Thyroid gland (tissue), 4 donors: ENCODE measurements around the gene CSH1. TPM values are rescaled to one million over a fixed set of nuclear protein-coding genes. Genes with fewer than 3 reads are reported as not detected.
A peak's percentile ranks its signal among the peaks of the same experiment; 100 is the strongest.
"Not testable (repeated sequence)": the region's sequence is repeated elsewhere in the genome, so short reads cannot be mapped to it uniquely, and the experiment has no call there.

Experiments
- DNase-seq, 2 donors: peaks; one replicate each; pipeline ENCODE4 v3.0.0-alpha.2; 2019
- H3K27ac ChIP-seq, 3 donors: fragments of 200-600 bp; sonication (generic); 1 replicate in 2 of 3; 2 replicates in 1 of 3; pipeline ENCODE4 v1.5.1; 2016 to 2019; ENCODE audit warnings: mild to moderate bottlenecking in 1 of 3, moderate library complexity in 1 of 3
- H3K27me3 ChIP-seq: fragments of 200-600 bp; sonication (generic); one replicate; pipeline ENCODE4 v1.5.1; 2019
- H3K36me3 ChIP-seq, 2 donors: fragments of 200-600 bp; sonication (generic); one replicate each; pipeline ENCODE4 v1.5.1; 2016 to 2019
- H3K4me1 ChIP-seq, 2 donors: fragments of 200-600 bp; sonication (generic); one replicate each; pipeline ENCODE4 v1.5.1; 2017 to 2019
- H3K4me3 ChIP-seq, 3 donors: fragments of 200-600 bp; sonication (generic); replicated peaks in 1 of 3; 1 replicate in 2 of 3; 2 replicates in 1 of 3; pipeline ENCODE4 v1.5.1; 2016; ENCODE audit warnings: mild to moderate bottlenecking in 1 of 3
- H3K9me3 ChIP-seq: fragments of 200-600 bp; sonication (generic); one replicate; pipeline ENCODE4 v1.5.1; 2017
- CTCF ChIP-seq, 6 experiments: fragments of 200-600 bp in 3 of 6; fragments of 450-650 bp in 3 of 6; sonication (generic) in 3 of 6; IDR thresholded peaks; one replicate each; pipeline ENCODE4 v1.5.1; 2016 to 2019; ENCODE audit warnings: antibody characterized with exemption in 6 of 6, mild to moderate bottlenecking in 2 of 6, inconsistent platforms in 1 of 6, moderate library complexity in 1 of 6
- POLR2A ChIP-seq, 2 donors: fragments of 450-650 bp; IDR thresholded peaks; one replicate each; pipeline ENCODE4 v1.6.1; 2017; ENCODE audit warnings: antibody characterized with exemption in 2 of 2, mild to moderate bottlenecking in 2 of 2, moderate library complexity in 1 of 2
- WGBS, 2 donors: methylation state at CpG; one replicate each; pipeline ENCODE4 v1.1.5; 2017; 5-methylcytosine and 5-hydroxymethylcytosine counted together
- intact Hi-C: fragments of 100-400 bp; cut with DNase I; formaldehyde crosslinking; loops from one replicate; pipeline ENCODE4 v1.15.1; 2023
- total RNA-seq, 4 donors: library from RNA; depleted of rRNA; stranded (reverse); fragments of >200 nt; gene quantifications; one replicate each; pipeline ENCODE4 v1.2.3, GENCODE V29; 2016

CSH1 gene
- total RNA-seq, 4 donors from 2014 or later, result not detected

- no peaks in the 10 kb centered on the region for H3K36me3 ChIP-seq
- H3K27ac ChIP-seq, result no peak overlapping the region
- H3K27me3 ChIP-seq, result no peaks in the 10 kb centered on the region
- no peak overlapping the region for H3K4me3 ChIP-seq
- 97% methylated on average over 7 of the region's 7 CpGs for WGBS, 2 donors
- no peak for TF ChIP-seq POLR2A (IDR thresholded peaks at IDR 0.05)
- TF ChIP-seq CTCF (IDR thresholded peaks at IDR 0.05), result no peak
- intact Hi-C loops, result loop anchor here (5.0 kb wide), 1 partner anchor 218 kb away; the partner anchor contains the start of gene ERN1
- no peak for DNase-seq
- no peaks in the 10 kb centered on the region for H3K9me3 ChIP-seq
- no peaks in the 10 kb centered on the region for H3K4me1 ChIP-seq
Observed at GRCh38 chr17:63914471-63914870, 18.1 kb upstream of the CSH1 start.

GRCh38 chr17:63911657-63912100 is 15.3 kb upstream of the CSH1 start:
- Histone ChIP-seq H3K9me3 (no peaks in the 10 kb centered on the region), H3K27ac (no peak overlapping the region)

GRCh38 chr17:63911041-63911635 is 14.8 kb upstream of the CSH1 start, which contains the start of gene CSHL1:
Gene CSHL1, minus strand, starts transcription at chr17:63911258. Its CDS starts 62 bp downstream, at chr17:63911196.
- Histone ChIP-seq H3K27ac (no peak within 1 kb of the TSS), H3K4me1 (no peaks in the 10 kb centered on the region), H3K27me3 (no peaks in the 10 kb centered on the region), H3K4me3 (no peak within 1 kb of the TSS), H3K9me3 (no peaks in the 10 kb centered on the region), H3K36me3 (no peaks in the 10 kb centered on the region)
- DNase-seq, result no peak
- WGBS, 2 donors, result 79 to 86% methylated on average over 15 of the region's 15 CpGs
- intact Hi-C loops, result loop anchor here (5.0 kb wide), 1 partner anchor 221 kb away; the partner anchor contains the start of gene ERN1
- TF ChIP-seq CTCF (IDR thresholded peaks at IDR 0.05), result no peak
- TF ChIP-seq POLR2A (IDR thresholded peaks at IDR 0.05), result no peak

More at GRCh38 chr17:63911657-63912100, 15.3 kb upstream of the CSH1 start:
- Histone ChIP-seq H3K4me1 (no peaks in the 10 kb centered on the region), H3K4me3 (no peak overlapping the region), H3K27me3 (no peaks in the 10 kb centered on the region), H3K36me3 (no peaks in the 10 kb centered on the region)
- WGBS, 2 donors, result 44 to 64% methylated on average over 5 to 6 of the region's 8 CpGs
- intact Hi-C loops, result loop anchor here (5.0 kb wide), 1 partner anchor 221 kb away; the partner anchor contains the start of gene ERN1
- DNase-seq, result peak; percentile 38 to 43
- TF ChIP-seq POLR2A (IDR thresholded peaks at IDR 0.05) (no peak), CTCF (IDR thresholded peaks at IDR 0.05) (peak; percentile 51 to 91 (median 61))

GRCh38 chr17:63910096-63910495 is 13.7 kb upstream of the CSH1 start:
- Histone ChIP-seq H3K36me3 (no peaks in the 10 kb centered on the region), H3K9me3 (no peaks in the 10 kb centered on the region), H3K27ac (no peak overlapping the region), H3K27me3 (no peaks in the 10 kb centered on the region), H3K4me3 (no peak overlapping the region), H3K4me1 (no peaks in the 10 kb centered on the region)
- 76 to 86% methylated on average over 7 to 14 of the region's 14 CpGs for WGBS, 2 donors
- DNase-seq, result no peak
- TF ChIP-seq CTCF (IDR thresholded peaks at IDR 0.05) (no peak), POLR2A (IDR thresholded peaks at IDR 0.05) (no peak)
- intact Hi-C loops, result loop anchor here (5.0 kb wide), 1 partner anchor 222 kb away; the partner anchor contains the start of gene ERN1

GRCh38 chr17:63909586-63909985 is 13.2 kb upstream of the CSH1 start:
- H3K27ac ChIP-seq, H3K27me3 ChIP-seq, H3K36me3 ChIP-seq, H3K9me3 ChIP-seq, H3K4me1 ChIP-seq, H3K4me3 ChIP-seq, intact Hi-C loops: not testable (repeated sequence)
- DNase-seq, result peak; percentile 50 to 51
- 47 to 48% methylated on average over 6 to 10 of the region's 10 CpGs for WGBS, 2 donors

GRCh38 chr17:63907161-63907778 is 10.9 kb upstream of the CSH1 start:
- 61 to 67% methylated on average over 12 of the region's 12 CpGs for WGBS, 2 donors
- H3K9me3 ChIP-seq, H3K4me3 ChIP-seq, intact Hi-C loops, H3K36me3 ChIP-seq, DNase-seq, H3K27ac ChIP-seq, H3K27me3 ChIP-seq, H3K4me1 ChIP-seq: not testable (repeated sequence)

- 95 to 97% methylated on average over 8 of the region's 8 CpGs for WGBS, 2 donors
- H3K27ac ChIP-seq, DNase-seq, intact Hi-C loops, H3K4me3 ChIP-seq, H3K27me3 ChIP-seq, H3K4me1 ChIP-seq, H3K9me3 ChIP-seq, H3K36me3 ChIP-seq: not testable (repeated sequence)
Observed at GRCh38 chr17:63904796-63905195, 8.4 kb upstream of the CSH1 start.
